ENCODE results near the gene FBXL19.
"Not testable (repeated sequence)": the region's sequence is repeated elsewhere in the genome, so short reads cannot be mapped to it uniquely, and the experiment has no call there.

FBXL19 gene

GRCh38 chr16:30937692-30938091 is 14.3 kb downstream of the FBXL19 start:
- no peak for TF ChIP-seq POLR2A (IDR thresholded peaks at IDR 0.05; ENCODE audit: low read depth, low read length)
- no peak for DNase-seq (ENCODE audit: insufficient read length, low spot score)
- FAIRE-seq: no peak

- DNase-seq (ENCODE audit: insufficient read length, low spot score); FAIRE-seq: not testable (repeated sequence)
These were observed 16.2 kb downstream of the FBXL19 start for GRCh38 chr16:30939571-30939970.

- DNase-seq (ENCODE audit: insufficient read length, low spot score) (peak; percentile 76), FAIRE-seq (no peak)
- TF ChIP-seq POLR2A (IDR thresholded peaks at IDR 0.05; ENCODE audit: low read depth, low read length): no peak
These were observed 18.4 kb downstream of the FBXL19 start for GRCh38 chr16:30941600-30942425.

- DNase-seq (ENCODE audit: insufficient read length, low spot score) (no peak), FAIRE-seq (no peak)
- no peak for TF ChIP-seq POLR2A (IDR thresholded peaks at IDR 0.05; ENCODE audit: low read depth, low read length)
These were observed 19.0 kb downstream of the FBXL19 start for GRCh38 chr16:30942426-30942806.

- FAIRE-seq (no peak), DNase-seq (ENCODE audit: insufficient read length, low spot score) (no peak)
- TF ChIP-seq POLR2A (IDR thresholded peaks at IDR 0.05; ENCODE audit: low read depth, low read length): no peak
These were observed 21.0 kb downstream of the FBXL19 start for GRCh38 chr16:30944352-30944751.

- FAIRE-seq (no peak), DNase-seq (ENCODE audit: insufficient read length, low spot score) (no peak)
- TF ChIP-seq POLR2A (IDR thresholded peaks at IDR 0.05; ENCODE audit: low read depth, low read length): no peak
These were observed 23.5 kb downstream of the FBXL19 start for GRCh38 chr16:30946671-30947540.

- no peak for DNase-seq (ENCODE audit: insufficient read length, low spot score)
- TF ChIP-seq POLR2A (IDR thresholded peaks at IDR 0.05; ENCODE audit: low read depth, low read length): no peak
- no peak for FAIRE-seq
These were observed 24.1 kb downstream of the FBXL19 start for GRCh38 chr16:30947541-30947858.

- FAIRE-seq (peak; percentile 48), DNase-seq (ENCODE audit: insufficient read length, low spot score) (peak; percentile 92)
These were observed 24.7 kb downstream of the FBXL19 start for GRCh38 chr16:30947859-30948666.

GRCh38 chr16:30948667-30949649 is 25.6 kb downstream of the FBXL19 start, which contains the start of gene ORAI3:
Gene ORAI3, plus strand, starts transcription at chr16:30949068. Its CDS starts 222 bp downstream, at chr16:30949290.
- FAIRE-seq: no peak
- DNase-seq (ENCODE audit: insufficient read length, low spot score): peak; percentile 57
- TF ChIP-seq POLR2A (IDR thresholded peaks at IDR 0.05; ENCODE audit: low read depth, low read length): peak; percentile 22; the same call in 1 of the 2 replicates

More at GRCh38 chr16:30947859-30948666, 24.7 kb downstream of the FBXL19 start:
- TF ChIP-seq POLR2A (IDR thresholded peaks at IDR 0.05; ENCODE audit: low read depth, low read length): no peak

- DNase-seq (ENCODE audit: insufficient read length, low spot score) (peak; percentile 74), FAIRE-seq (peak; percentile 89)
- TF ChIP-seq POLR2A (IDR thresholded peaks at IDR 0.05; ENCODE audit: low read depth, low read length): peak; percentile 82
These were observed 26.5 kb downstream of the FBXL19 start for GRCh38 chr16:30949650-30950515.

- no peak for TF ChIP-seq POLR2A (IDR thresholded peaks at IDR 0.05; ENCODE audit: low read depth, low read length)
- no peak for FAIRE-seq
- no peak for DNase-seq (ENCODE audit: insufficient read length, low spot score)
These were observed 27.2 kb downstream of the FBXL19 start for GRCh38 chr16:30950516-30951065.

All from H54 (cell line).